TTC549 (cell line): ENCODE results near the gene KIF27.
"Not testable (repeated sequence)": the region's sequence is repeated elsewhere in the genome, so short reads cannot be mapped to it uniquely, and the experiment has no call there.

Experiments
- FAIRE-seq: peaks from 2 replicates; lab custom pipeline; 2012; peaks lifted over from hg19 to GRCh38; lab: Jason Lieb, UNC

The KIF27 gene

DNA sequence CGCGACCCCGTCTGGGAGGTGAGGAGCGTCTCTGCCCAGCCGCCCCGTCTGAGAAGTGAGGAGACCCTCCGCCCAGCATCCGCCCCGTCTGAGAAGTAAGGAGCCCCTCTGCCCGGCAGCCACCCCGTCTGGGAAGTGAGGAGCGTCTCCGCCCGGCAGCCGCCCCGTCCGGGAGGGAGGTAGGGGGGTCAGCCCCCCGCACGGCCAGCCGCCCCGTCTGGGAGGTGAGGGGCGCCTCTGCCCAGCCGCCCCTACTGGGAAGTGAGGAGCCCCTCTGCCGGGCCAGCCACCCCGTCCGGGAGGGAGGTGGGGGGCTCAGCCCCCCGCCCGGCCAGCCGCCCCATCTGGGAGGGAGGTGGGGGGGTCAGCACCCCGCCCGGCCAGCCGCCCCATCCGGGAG lies 117.3 kb downstream of the KIF27 start:
- not testable (repeated sequence) for FAIRE-seq

DNA sequence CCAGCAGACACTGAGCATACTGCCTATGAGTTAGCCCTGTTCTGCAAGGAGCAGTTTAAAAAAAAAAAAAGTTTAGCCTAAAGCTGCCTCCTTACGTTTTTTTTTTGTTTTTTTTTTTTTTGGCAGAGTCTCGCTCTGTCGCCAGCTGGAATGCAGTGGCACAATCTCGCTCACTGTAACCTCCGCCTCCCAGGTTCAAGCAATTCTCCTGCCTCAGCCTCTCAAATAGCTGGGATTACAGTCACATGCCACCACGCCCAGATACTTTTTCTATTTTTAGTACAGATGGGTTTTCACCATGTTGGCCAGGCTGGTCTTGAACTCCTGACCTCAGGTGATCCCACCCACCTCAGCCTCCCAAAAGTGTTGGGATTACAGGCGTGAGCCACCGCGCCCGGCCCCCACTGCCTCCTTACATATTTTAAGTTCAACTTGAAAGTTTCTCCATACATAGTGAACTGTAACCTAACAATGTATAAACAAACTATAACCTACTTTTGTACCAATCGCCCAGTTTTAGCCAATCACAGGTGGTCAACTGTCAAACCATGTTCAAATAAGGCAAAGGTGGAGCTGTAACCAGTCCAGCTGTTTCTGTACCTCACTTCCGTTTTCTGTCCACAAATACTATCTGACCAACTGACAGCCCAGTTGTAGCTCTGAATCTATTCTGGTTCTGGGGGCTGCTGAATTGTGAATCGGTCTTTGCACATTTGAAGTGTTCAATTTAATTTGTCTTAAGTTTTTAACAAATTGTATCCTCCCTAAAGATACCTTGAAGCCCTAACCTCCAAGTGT lies 120.8 kb downstream of the KIF27 start:
- no peak for FAIRE-seq

DNA sequence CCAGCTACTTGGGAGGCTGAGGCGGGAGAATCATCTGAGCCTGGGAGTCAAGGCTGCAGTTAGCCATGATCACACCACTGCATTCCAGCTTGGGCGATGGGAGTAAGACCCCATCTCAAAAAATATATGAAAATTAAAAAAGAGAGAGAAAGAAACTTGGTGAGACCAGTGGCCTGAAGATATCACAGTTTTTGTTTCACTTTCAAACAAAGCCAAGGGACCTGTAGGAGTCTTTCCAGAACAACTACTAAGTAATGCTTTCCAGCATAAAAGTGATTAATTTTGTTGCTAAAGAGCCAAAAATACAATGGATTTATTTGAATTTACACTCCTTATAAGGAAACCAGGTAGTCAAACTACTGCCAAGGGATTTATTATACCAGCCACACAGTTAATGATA lies 127.2 kb downstream of the KIF27 start:
- no peak for FAIRE-seq

DNA sequence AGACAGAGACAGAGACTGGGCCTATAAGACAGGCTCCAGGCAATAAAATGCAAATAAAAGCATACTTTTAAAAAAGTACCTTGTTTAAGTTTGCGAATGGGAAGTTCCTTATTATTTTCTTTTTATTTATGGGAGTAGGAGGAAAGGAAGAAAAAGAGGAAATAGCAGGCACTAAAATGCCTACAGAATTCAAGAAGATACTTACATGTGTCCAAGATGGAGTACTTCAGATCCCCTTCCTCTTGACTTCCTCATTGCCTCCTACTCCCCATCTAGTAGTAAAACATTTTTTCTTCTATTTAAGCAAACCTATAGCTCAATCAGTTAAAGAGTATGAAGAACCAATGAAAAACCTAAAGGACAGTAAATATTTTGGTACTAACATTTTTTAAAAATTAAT lies 128.5 kb downstream of the KIF27 start:
- FAIRE-seq, result no peak
